GM23338 (cell line): Measurements from ENCODE around the gene CDH7. TPM values are rescaled to one million over a fixed set of nuclear protein-coding genes. Genes with fewer than 3 reads are reported as not detected.

Experiments
- ATAC-seq: fragments of 200-7000 bp; cut with Tn5 transposase; 3 replicates; pipeline ENCODE4 v1.9.1; 2020
- DNase-seq: peaks from one replicate; pipeline ENCODE4 v3.0.0-alpha.2; 2015; ENCODE audit warnings: low spot score
- H2AFZ ChIP-seq: fragments of 200-600 bp; sonication (generic); 2 replicates; pipeline ENCODE4 v1.8.0; 2016; ENCODE audit warnings: antibody characterized with exemption, mild to moderate bottlenecking, moderate library complexity
- H3F3A ChIP-seq: fragments of 200-600 bp; sonication (generic); replicated peaks from 2 replicates; pipeline ENCODE4 v1.8.0; 2017; ENCODE audit warnings: antibody characterized with exemption, mixed run types, low read depth
- H3K27ac ChIP-seq: fragments of 200-600 bp; sonication (generic); 2 replicates; pipeline ENCODE4 v1.6.1; 2016; ENCODE audit warnings: low read depth
- H3K27me3 ChIP-seq: fragments of 200-600 bp; sonication (generic); 2 replicates; pipeline ENCODE4 v1.8.0; 2016; ENCODE audit warnings: mild to moderate bottlenecking, mixed run types, moderate library complexity; ENCODE audit not compliant: insufficient read depth
- H3K36me3 ChIP-seq: fragments of 200-600 bp; sonication (generic); 2 replicates; pipeline ENCODE4 v1.8.0; 2016; ENCODE audit warnings: mild to moderate bottlenecking; ENCODE audit not compliant: insufficient read depth
- H3K4me1 ChIP-seq: fragments of 200-600 bp; sonication (generic); 2 replicates; pipeline ENCODE4 v1.8.0; 2016; ENCODE audit warnings: mild to moderate bottlenecking, moderate library complexity; ENCODE audit not compliant: insufficient read depth
- H3K4me2 ChIP-seq: fragments of 200-600 bp; sonication (generic); 2 replicates; pipeline ENCODE4 v1.7.1; 2017; ENCODE audit warnings: mixed run types
- H3K4me3 ChIP-seq: fragments of 200-600 bp; sonication (generic); 2 replicates; pipeline ENCODE4 v1.6.1; 2016; ENCODE audit warnings: mixed run types
- H3K79me2 ChIP-seq: fragments of 200-600 bp; sonication (generic); replicated peaks from 2 replicates; pipeline ENCODE4 v1.8.0; 2017; ENCODE audit warnings: mild to moderate bottlenecking; ENCODE audit not compliant: insufficient read depth
- H3K9me2 ChIP-seq: fragments of 200-600 bp; sonication (generic); 2 replicates; pipeline ENCODE4 v1.8.0; 2017; ENCODE audit not compliant: insufficient read depth
- H4K20me1 ChIP-seq: fragments of 200-600 bp; sonication (generic); replicated peaks from 2 replicates; pipeline ENCODE4 v1.8.0; 2017; ENCODE audit warnings: mild to moderate bottlenecking; ENCODE audit not compliant: insufficient read depth
- H3K27ac Mint-ChIP-seq: 2 replicates; pipeline ENCODE4 v1.8.0; 2020; ENCODE audit warnings: inconsistent platforms, mild to moderate bottlenecking, moderate library complexity, mixed read lengths
- H3K27me3 Mint-ChIP-seq: 3 replicates; pipeline ENCODE4 v1.8.0; 2022; ENCODE audit warnings: low read depth, mild to moderate bottlenecking, moderate library complexity, mixed read lengths, inconsistent platforms; ENCODE audit not compliant: insufficient read depth, poor library complexity
- H3K36me3 Mint-ChIP-seq: 3 replicates; pipeline ENCODE4 v1.8.0; 2021; ENCODE audit warnings: low read depth, mild to moderate bottlenecking, inconsistent platforms, moderate library complexity, mixed read lengths
- H3K4me1 Mint-ChIP-seq: 3 replicates; pipeline ENCODE4 v1.8.0; 2020; ENCODE audit warnings: mild to moderate bottlenecking, inconsistent platforms, mixed read lengths
- H3K4me3 Mint-ChIP-seq: 3 replicates; pipeline ENCODE4 v1.8.0; 2021; ENCODE audit warnings: moderate library complexity, mild to moderate bottlenecking, inconsistent platforms, mixed read lengths
- H3K9me3 Mint-ChIP-seq: 3 replicates; pipeline ENCODE4 v1.8.0; 2020; ENCODE audit warnings: moderate library complexity, mild to moderate bottlenecking, inconsistent platforms, mixed read lengths
- CREB1 ChIP-seq: fragments of 250-450 bp; sonication (Bioruptor Pico); IDR thresholded peaks from 2 replicates; pipeline ENCODE4 v1.5.0; 2020; ENCODE audit warnings: low read depth, mild to moderate bottlenecking, moderate library complexity
- ETS1 ChIP-seq: IDR thresholded peaks from 2 replicates; pipeline ENCODE4 v1.6.1; 2016; ENCODE audit warnings: antibody characterized with exemption
- EZH2 ChIP-seq: fragments of 200-600 bp; sonication (generic); IDR thresholded peaks from one replicate; pipeline ENCODE4 v1.8.0; 2017; ENCODE audit warnings: antibody characterized with exemption, mild to moderate bottlenecking, low read depth; ENCODE audit not compliant: unreplicated experiment
- POLR2AphosphoS5 ChIP-seq: IDR thresholded peaks from 2 replicates; pipeline ENCODE4 v1.6.1; 2016; ENCODE audit warnings: antibody characterized with exemption, low read depth
- STAT1 ChIP-seq: IDR thresholded peaks from one replicate; pipeline ENCODE4 v1.6.1; 2016; ENCODE audit warnings: antibody characterized with exemption; ENCODE audit not compliant: unreplicated experiment
- ZNF462 ChIP-seq: fragments of 250-450 bp; sonication (Bioruptor Pico); IDR thresholded peaks from 2 replicates; pipeline ENCODE4 v1.5.0; 2020; ENCODE audit warnings: mild to moderate bottlenecking, moderate library complexity
- polyA plus RNA-seq: library from polyadenylated mRNA; unstranded; fragments of >200 nt; fragmentation: Nextera tagmentation; extraction: Ambion mirVana; gene quantifications from 2 replicates; pipeline ENCODE4 v1.2.1, GENCODE V29; 2016
- total RNA-seq: library from RNA; depleted of rRNA; stranded (reverse); fragments of >200 nt; shearing (Covaris generic); gene quantifications from 2 replicates; pipeline ENCODE4 v1.2.3, GENCODE V29; 2014
- TF ChIP-seq, protein P1 (sequence below), 2 experiments: fragments of 200-600 bp in 1 of 2; sonication (generic) in 1 of 2; conservative IDR thresholded peaks; 2 replicates each; pipeline versions ENCODE4 v1.5.1 to v1.6.1; 2016 to 2017; ENCODE audit warnings: antibody characterized with exemption in 2 of 2, low read depth in 2 of 2, mild to moderate bottlenecking in 2 of 2, moderate library complexity in 1 of 2

Gene CDH7
- total and polyA plus RNA-seq, 2 experiments from 2014 or later = 1.8 TPM

- TF ChIP-seq ZNF462 (no peak), EZH2 (no peak)
Observed at GRCh38 chr18:65922103-65922502, 171.3 kb downstream of the CDH7 start (continued).

- no peak for ATAC-seq
- no peak for TF ChIP-seq ETS1
- no peak for TF ChIP-seq STAT1
- no peak for TF ChIP-seq POLR2AphosphoS5
- TF ChIP-seq ZNF462 = no peak
- no peak for TF ChIP-seq EZH2
- TF ChIP-seq, protein P1, sequence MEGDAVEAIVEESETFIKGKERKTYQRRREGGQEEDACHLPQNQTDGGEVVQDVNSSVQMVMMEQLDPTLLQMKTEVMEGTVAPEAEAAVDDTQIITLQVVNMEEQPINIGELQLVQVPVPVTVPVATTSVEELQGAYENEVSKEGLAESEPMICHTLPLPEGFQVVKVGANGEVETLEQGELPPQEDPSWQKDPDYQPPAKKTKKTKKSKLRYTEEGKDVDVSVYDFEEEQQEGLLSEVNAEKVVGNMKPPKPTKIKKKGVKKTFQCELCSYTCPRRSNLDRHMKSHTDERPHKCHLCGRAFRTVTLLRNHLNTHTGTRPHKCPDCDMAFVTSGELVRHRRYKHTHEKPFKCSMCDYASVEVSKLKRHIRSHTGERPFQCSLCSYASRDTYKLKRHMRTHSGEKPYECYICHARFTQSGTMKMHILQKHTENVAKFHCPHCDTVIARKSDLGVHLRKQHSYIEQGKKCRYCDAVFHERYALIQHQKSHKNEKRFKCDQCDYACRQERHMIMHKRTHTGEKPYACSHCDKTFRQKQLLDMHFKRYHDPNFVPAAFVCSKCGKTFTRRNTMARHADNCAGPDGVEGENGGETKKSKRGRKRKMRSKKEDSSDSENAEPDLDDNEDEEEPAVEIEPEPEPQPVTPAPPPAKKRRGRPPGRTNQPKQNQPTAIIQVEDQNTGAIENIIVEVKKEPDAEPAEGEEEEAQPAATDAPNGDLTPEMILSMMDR (conservative IDR thresholded peaks at IDR 0.05; ENCODE audit: low read depth in 2 of 2) = no peak
- TF ChIP-seq CREB1 (CRISPR knock-in tag) = no peak
Observed at GRCh38 chr18:65924904-65925303, 174.1 kb downstream of the CDH7 start.

More at GRCh38 chr18:65924904-65925303, 174.1 kb downstream of the CDH7 start:
- no peak overlapping the region for H3K27ac ChIP-seq
- no peak overlapping the region for H3K27ac Mint-ChIP-seq
- no peak overlapping the region for H2AFZ ChIP-seq
- H3K4me1 ChIP-seq = no peaks in the 10 kb centered on the region
- H3K27me3 Mint-ChIP-seq = no peaks in the 10 kb centered on the region
- H3K9me2 ChIP-seq = no peaks in the 10 kb centered on the region
- no peak for DNase-seq
- no peaks in the 10 kb centered on the region for H3K36me3 ChIP-seq
- H3K4me3 ChIP-seq = no peak overlapping the region
- H3K4me2 ChIP-seq = no peak overlapping the region
- no peaks in the 10 kb centered on the region for H3K36me3 Mint-ChIP-seq
- no peak overlapping the region for H3K4me3 Mint-ChIP-seq
- H3F3A ChIP-seq = no peaks in the 10 kb centered on the region
- H3K79me2 ChIP-seq = no peaks in the 10 kb centered on the region
- no peaks in the 10 kb centered on the region for H3K9me3 Mint-ChIP-seq
- H4K20me1 ChIP-seq = no peaks in the 10 kb centered on the region
- H3K4me1 Mint-ChIP-seq = no peaks in the 10 kb centered on the region
- no peaks in the 10 kb centered on the region for H3K27me3 ChIP-seq
